Left ventricle myocardium superior (tissue), 1 donor: ENCODE data around the gene DOCK10. TPM values are rescaled to one million over a fixed set of nuclear protein-coding genes. Genes with fewer than 3 reads are reported as not detected.

Experiments
- ATAC-seq: fragments of 200-7000 bp; cut with Tn5 transposase; one replicate; pipeline ENCODE4 v1.9.1; 2020; ENCODE audit warnings: mild to moderate bottlenecking, moderate library complexity
- DNase-seq: peaks from one replicate; pipeline ENCODE4 v3.0.0-alpha.2; 2020
- intact Hi-C: fragments of 100-400 bp; cut with micrococcal nuclease; formaldehyde crosslinking; loops from one replicate; pipeline ENCODE4 v1.11.0; 2022
- total RNA-seq: library from RNA; stranded (reverse); fragmentation: NEBNext Ultra II Directional; extraction: Animal tissue kit (Norgen Biotek cat#: 25700); gene quantifications from one replicate; pipeline ENCODE4 v1.2.1, GENCODE V29; 2021
- donor health status: DM: no; HTN: yes; CAD: no; lungs with severe emphysema.

Gene DOCK10
- total RNA-seq, 1 donor from 2014 or later = 2.3 TPM

DNA sequence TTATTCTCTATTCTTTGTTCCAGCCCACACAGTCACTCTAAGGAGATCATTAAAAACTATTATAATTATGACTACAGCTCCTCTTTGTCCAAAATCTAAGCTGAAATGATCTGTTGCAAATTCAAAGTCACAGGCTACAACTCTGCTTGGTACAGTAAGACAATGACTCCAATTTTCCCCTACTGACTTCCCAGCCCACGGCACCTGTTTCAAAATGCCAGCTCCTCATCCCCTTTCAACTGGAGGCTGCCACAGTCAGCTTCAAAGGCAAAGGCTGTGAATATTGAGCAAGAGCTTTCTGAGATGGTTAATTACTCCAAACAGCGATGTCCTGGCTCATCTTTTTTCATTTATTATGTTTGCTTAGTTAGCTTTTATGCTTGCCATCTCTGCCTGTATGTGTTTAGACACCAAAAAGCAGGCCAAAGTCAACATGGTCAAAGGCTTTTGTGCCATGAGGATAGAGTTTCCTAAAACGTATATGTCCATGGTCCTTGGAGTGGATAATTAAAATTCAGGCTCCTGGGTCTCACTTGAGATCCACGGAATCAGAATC, 141.1 kb downstream of the DOCK10 start:
- intact Hi-C loops = no loop called here
- ATAC-seq = no peak
- no peak for DNase-seq

DNA sequence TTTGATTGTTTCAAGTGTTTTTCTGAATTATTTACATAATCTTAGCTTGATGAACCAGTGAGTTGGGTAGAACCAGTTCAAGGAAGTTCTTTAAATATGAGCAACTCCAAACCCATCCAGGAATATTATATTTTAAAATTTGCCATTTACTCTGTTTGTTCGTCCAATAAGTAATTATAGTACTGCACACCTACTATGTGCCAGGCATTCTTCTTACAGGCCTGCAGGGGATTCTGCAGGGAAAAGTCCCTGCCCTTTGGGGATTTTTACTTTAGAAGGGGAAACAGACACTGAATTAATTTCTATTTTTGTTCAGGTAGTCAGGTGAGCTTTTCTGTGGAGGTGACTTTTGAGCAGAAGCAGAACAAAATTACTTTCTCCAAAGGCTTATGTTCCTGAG, 146.9 kb downstream of the DOCK10 start:
- ATAC-seq (no peak), DNase-seq (no peak)
- intact Hi-C loops = no loop called here

- intact Hi-C loops = no loop called here
- ATAC-seq (peak; percentile 13), DNase-seq (no peak)
Measured at GRCh38 chr2:224894356-224894755, 147.9 kb downstream of the DOCK10 start.

DNA sequence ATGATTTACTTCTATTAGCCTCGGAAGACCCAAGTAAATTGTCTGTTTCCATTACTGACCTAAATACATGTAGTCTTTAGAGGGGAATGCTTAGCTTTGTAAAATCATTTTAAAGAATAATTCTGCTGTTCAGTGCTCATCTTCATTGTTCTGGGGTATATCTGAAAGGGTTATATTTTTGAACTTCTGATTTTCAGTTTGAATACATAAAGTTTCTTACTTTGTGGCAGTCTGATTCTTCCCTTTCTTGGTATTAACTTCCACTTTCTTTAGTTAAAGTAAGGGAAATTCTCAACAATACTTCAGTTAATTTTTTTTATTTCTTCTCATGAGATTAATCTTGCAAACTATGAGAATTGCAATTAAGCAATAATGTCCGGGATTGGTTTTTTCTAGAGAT, 148.4 kb downstream of the DOCK10 start:
- DNase-seq (no peak), ATAC-seq (no peak)
- intact Hi-C loops = no loop called here

- ATAC-seq (no peak), DNase-seq (no peak)
Measured at GRCh38 chr2:224892574-224893204, 149.6 kb downstream of the DOCK10 start.

DNA sequence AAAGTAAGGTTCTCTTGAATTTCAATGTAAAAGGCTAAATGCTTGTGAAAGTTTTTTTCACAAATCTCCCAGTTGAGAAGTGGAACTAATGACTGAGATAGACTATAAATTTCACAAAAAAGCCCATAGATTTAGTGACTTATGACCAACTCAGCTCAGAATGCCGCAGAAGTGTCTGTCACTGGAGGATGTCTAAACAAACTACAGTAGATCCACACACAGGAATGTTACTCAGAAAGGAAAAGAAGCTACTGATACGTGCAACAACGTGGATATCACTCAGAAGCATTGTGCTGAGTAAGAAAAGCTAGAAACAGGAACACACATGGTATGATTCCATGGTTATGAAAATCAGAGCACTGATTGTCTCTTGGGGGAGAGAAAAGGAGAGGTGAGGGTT, 151.9 kb downstream of the DOCK10 start:
- intact Hi-C loops = no loop called here
- ATAC-seq (no peak), DNase-seq (no peak)

More at GRCh38 chr2:224892574-224893204, 149.6 kb downstream of the DOCK10 start:
- intact Hi-C loops = no loop called here

GRCh38 chr2:224887141-224887540, 155.1 kb downstream of the DOCK10 start:
- ATAC-seq = no peak
- intact Hi-C loops = no loop called here
- no peak for DNase-seq

- no peak for DNase-seq
- intact Hi-C loops = no loop called here
- ATAC-seq = no peak
Measured at GRCh38 chr2:224885836-224886547, 156.3 kb downstream of the DOCK10 start.

GRCh38 chr2:224885291-224885690, 157.0 kb downstream of the DOCK10 start:
- DNase-seq (no peak), ATAC-seq (no peak)
- intact Hi-C loops = no loop called here

DNA sequence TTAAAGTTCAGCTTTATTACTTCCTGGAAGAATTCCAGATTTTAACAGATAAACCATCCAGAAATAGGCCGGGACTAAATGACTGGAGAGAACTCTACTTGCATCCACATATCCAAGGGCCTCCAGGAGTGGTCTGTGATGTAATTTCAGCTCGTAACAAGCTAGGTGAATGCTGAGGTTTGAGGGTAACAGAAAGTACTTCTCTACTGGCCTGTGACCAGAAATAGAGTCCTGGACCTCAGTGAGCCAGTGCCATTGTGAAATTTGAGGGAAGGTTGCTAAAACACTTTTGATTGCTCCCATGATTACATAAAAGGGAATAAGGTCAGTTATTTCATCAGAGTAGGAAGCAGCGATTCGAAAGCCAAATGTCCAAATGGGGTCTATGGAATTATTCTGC, 158.1 kb downstream of the DOCK10 start:
- DNase-seq = no peak
- ATAC-seq = no peak
- intact Hi-C loops = no loop called here

- ATAC-seq = no peak
- intact Hi-C loops = no loop called here
- DNase-seq = no peak
Measured at GRCh38 chr2:224883700-224884099, 158.6 kb downstream of the DOCK10 start.

GRCh38 chr2:224883172-224883516, 159.1 kb downstream of the DOCK10 start:
- no peak for DNase-seq
- intact Hi-C loops = no loop called here
- ATAC-seq = no peak

DNA sequence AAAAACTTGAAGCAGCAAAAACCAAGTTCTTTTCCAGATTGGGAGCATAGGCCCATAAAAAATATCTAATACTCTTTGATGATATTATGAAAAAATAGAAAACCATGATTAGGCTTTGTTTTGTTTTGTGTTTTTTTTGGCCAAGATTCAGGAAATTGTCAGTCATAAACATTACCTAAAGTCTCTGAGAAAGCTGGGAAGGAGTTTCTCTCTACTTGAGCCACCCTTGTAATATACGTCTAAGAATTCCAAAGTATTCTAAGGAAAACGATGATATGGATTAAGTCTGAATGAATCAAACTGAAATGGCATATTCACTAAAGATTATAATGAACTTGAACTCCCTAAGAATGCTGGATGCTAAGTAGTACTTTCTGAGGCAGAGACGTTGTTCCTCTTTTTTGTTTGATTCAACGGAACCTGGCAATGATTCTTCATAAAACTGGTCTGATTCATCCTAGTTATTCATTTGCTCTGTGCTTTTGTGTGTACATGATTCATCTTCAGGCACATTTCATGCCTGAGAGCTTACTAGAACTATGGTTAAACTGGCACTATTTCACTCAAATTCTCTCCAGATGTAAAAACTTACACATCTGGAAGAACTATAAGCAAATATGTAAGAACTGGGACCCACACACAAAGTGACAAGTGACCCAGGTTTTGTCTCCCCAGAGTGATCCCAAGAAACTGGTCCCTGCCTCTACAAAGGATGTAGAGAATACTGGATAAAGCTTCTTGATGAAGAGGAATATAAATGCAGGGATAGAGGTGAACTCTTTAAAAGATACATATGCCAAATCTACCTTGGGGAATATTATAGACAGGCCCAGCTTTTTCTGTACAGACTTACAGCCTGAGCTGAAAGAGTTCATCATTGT, 159.7 kb downstream of the DOCK10 start:
- intact Hi-C loops = no loop called here
- no peak for DNase-seq
- no peak for ATAC-seq

DNA sequence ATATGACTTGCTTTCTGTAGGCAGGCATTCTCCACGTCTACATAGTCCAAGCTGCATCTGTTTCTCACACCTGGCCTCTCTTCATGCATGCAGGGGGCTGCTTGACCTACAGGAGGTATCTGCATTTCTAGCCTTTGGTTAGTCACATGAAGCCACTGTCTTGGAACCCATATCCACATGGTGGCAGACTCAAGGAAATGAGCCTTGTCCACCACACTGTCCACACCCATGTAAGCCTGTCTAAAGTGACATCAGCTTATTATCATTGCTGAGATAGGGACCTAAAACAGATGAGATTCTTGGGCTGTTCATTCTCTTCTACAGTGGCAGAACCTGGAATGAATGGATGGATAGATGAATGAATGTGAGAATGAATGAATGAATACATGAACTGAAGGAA, 160.4 kb downstream of the DOCK10 start:
- ATAC-seq (no peak), DNase-seq (no peak)
- intact Hi-C loops = no loop called here

DNA sequence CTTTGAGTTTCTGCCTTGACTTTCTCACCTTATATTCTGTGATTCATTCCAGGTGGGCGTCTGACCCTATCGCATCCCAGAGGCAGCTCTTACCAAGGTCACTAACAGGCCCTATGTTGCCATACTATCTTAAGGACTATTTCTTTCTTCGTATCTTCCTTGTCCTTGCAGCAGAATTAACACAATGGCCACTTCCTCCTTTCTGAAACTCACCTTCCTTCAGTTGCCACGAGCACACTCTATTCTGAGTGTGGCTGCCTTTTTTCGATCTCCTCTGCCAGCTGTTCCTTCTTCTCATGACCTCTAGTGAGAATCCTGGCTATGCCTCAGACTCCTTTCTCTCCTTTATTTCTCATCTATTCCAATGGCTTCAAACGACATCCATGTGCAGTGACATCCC, 165.7 kb downstream of the DOCK10 start:
- DNase-seq (no peak), ATAC-seq (no peak)
- intact Hi-C loops = no loop called here

DNA sequence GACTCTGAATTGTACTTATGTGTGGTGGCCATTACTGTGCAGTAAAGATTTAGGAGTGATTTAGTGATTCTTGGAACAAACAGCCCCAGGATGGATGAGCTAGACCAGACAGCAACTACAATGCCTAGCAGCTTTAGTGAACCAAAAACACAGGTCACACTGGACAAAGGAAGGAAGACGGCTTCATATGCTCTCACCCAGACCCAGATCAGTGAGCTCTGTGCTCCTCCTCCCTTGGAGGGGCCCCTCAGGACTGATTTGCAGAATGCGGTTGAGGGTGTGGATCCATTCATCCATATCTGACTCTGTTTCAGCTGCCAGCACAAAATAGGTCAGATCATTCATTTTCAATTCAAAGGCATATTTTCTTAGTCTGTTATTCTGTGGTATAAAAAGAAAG, 166.4 kb downstream of the DOCK10 start:
- intact Hi-C loops = no loop called here

GRCh38 chr2:224875153-224875552, 167.1 kb downstream of the DOCK10 start:
- intact Hi-C loops = no loop called here
- no peak for DNase-seq
- no peak for ATAC-seq

More for the DNA sequence above, 166.4 kb downstream of the DOCK10 start:
- ATAC-seq (no peak), DNase-seq (no peak)

DNA sequence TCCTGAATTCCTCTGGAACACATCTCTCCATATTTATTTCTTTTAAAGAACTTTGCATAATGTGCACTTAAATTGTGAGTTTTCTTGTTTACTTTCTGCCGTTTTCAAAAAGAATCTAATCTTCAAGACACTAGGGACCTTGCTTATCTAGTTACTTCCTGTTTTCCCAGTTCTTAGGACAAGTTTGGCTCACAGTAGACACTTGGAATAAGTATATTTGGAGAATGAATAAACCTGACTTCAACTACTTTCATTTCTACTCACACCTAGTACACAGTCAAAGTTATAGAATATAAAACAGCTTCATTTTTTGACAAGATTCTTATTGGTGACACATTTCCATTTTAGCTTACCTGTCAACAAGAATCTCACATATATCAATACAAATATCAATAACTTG, 170.5 kb downstream of the DOCK10 start:
- ATAC-seq (no peak), DNase-seq (no peak)
- intact Hi-C loops = no loop called here

- intact Hi-C loops = no loop called here
- no peak for DNase-seq
- ATAC-seq = no peak
Measured at GRCh38 chr2:224870341-224870740, 171.9 kb downstream of the DOCK10 start.

DNA sequence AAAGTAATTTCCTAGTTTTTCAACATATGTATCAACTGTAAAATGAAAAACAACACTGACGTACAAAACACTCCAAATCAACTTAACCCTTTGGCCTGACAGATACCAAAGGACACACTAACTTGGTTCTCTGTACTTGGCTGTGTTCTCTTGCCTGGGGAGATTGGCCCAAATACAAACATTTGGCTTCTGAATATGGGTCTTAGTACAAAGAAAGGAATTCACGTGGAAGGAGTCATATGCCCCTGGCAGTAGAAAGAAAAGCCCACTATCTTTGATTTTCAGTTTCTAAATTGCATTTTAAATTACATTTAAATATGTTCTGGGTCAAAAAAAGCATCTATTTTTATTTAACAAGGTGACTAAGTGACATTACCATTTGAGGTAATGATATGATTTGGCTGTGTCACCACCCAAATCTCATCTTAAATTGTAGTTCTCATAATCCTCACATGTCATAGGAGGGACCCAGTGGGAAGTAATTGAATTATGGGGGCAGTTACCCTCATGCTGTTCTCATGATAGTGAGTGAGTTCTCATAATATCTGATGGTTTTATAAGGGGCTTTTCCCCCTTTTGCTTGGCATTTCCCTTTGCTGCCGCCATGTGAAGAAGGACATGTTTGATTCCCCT, 172.6 kb downstream of the DOCK10 start:
- intact Hi-C loops = no loop called here
- no peak for ATAC-seq

More for the DNA sequence above, 172.6 kb downstream of the DOCK10 start:
- no peak for DNase-seq
